Stomach (tissue), 4 donors: ENCODE measurements around the gene CYTH3.

Experiments used
- POLR2AphosphoS5 ChIP-seq, 3 donors: sonication (generic); formaldehyde crosslinking; IDR thresholded peaks; one replicate each; pipeline ENCODE4 v1.6.1; 2016; ENCODE audit warnings: antibody characterized with exemption in 3 of 3
- TF ChIP-seq, protein P1 (sequence below), 7 experiments: fragments of 450-650 bp in 4 of 7; fragments of 200-600 bp in 3 of 7; sonication (generic) in 3 of 7; IDR thresholded peaks; one replicate each; pipeline ENCODE4 v1.5.1; 2016 to 2019; ENCODE audit warnings: antibody characterized with exemption in 7 of 7, control low read depth in 2 of 7, mild to moderate bottlenecking in 1 of 7

GRCh38 chr7:6310271-6310993, 38.0 kb upstream of the CYTH3 start:
- TF ChIP-seq POLR2AphosphoS5 (IDR thresholded peaks at IDR 0.05): no peak
- TF ChIP-seq, protein P1, sequence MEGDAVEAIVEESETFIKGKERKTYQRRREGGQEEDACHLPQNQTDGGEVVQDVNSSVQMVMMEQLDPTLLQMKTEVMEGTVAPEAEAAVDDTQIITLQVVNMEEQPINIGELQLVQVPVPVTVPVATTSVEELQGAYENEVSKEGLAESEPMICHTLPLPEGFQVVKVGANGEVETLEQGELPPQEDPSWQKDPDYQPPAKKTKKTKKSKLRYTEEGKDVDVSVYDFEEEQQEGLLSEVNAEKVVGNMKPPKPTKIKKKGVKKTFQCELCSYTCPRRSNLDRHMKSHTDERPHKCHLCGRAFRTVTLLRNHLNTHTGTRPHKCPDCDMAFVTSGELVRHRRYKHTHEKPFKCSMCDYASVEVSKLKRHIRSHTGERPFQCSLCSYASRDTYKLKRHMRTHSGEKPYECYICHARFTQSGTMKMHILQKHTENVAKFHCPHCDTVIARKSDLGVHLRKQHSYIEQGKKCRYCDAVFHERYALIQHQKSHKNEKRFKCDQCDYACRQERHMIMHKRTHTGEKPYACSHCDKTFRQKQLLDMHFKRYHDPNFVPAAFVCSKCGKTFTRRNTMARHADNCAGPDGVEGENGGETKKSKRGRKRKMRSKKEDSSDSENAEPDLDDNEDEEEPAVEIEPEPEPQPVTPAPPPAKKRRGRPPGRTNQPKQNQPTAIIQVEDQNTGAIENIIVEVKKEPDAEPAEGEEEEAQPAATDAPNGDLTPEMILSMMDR (IDR thresholded peaks at IDR 0.05): no peak
